PC-9 (cell line): ENCODE measurements around the gene INTS4.

ENCODE experiments used
- EZH2 ChIP-seq: fragments of 200-600 bp; sonication (generic); IDR thresholded peaks from 2 replicates; pipeline ENCODE4 v1.8.0; 2017; ENCODE audit warnings: antibody characterized with exemption, low read depth
- TF ChIP-seq, protein P1 (sequence below): fragments of 200-600 bp; sonication (generic); conservative IDR thresholded peaks from 2 replicates; pipeline ENCODE4 v1.6.1; 2017; ENCODE audit warnings: mixed run types, antibody characterized with exemption, mild to moderate bottlenecking, moderate library complexity

DNA sequence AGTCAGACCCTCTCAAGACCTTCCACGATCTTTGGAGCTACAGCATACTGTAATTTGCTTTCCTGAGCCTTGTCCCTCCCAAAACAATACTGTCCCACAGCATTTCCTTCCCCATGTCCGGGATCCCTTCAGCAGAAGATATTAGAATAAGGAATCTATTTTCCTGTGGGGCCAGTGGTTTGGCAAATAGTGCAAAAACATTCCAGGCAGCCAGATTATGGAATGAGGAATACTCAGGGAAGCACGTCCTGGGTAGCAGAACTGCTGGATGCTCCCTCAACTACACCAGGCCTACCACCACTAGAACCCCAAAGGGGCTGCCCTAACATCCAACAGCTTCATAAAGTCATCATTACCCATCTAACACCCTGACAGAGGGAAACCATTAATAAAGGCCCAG lies 112.1 kb downstream of the INTS4 start:
- TF ChIP-seq, protein P1, sequence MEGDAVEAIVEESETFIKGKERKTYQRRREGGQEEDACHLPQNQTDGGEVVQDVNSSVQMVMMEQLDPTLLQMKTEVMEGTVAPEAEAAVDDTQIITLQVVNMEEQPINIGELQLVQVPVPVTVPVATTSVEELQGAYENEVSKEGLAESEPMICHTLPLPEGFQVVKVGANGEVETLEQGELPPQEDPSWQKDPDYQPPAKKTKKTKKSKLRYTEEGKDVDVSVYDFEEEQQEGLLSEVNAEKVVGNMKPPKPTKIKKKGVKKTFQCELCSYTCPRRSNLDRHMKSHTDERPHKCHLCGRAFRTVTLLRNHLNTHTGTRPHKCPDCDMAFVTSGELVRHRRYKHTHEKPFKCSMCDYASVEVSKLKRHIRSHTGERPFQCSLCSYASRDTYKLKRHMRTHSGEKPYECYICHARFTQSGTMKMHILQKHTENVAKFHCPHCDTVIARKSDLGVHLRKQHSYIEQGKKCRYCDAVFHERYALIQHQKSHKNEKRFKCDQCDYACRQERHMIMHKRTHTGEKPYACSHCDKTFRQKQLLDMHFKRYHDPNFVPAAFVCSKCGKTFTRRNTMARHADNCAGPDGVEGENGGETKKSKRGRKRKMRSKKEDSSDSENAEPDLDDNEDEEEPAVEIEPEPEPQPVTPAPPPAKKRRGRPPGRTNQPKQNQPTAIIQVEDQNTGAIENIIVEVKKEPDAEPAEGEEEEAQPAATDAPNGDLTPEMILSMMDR = no peak
- no peak for TF ChIP-seq EZH2
